ENCODE data around the gene IRF9. TPM values are rescaled to one million over a fixed set of nuclear protein-coding genes. Genes with fewer than 3 reads are reported as not detected.

The IRF9 gene
- total and polyA plus RNA-seq, 2 of the 13 experiments (the other 11 are each of a cell fraction or from before 2014, with no cell fraction given): 14.9 to 49.7 TPM

- peak; percentile 97; the same call in 1 of the 2 replicates for TF ChIP-seq ATF6 (CRISPR knock-in tag; conservative IDR thresholded peaks at IDR 0.05)
- peak; percentile 93; the same call in 1 of the 2 replicates for TF ChIP-seq THAP7 (CRISPR knock-in tag; IDR thresholded peaks at IDR 0.05)
- TF ChIP-seq RBM39 (IDR thresholded peaks at IDR 0.05; ENCODE audit: low read depth, low read length, poor library complexity, severe bottlenecking): peak; percentile 93
- peak; percentile 100 for TF ChIP-seq REPIN1 (CRISPR knock-in tag; IDR thresholded peaks at IDR 0.05; ENCODE audit: borderline replicate concordance, low read depth)
- TF ChIP-seq HNRNPK (IDR thresholded peaks at IDR 0.05; ENCODE audit: low read depth, low read length, poor library complexity, severe bottlenecking): peak; percentile 55
- TF ChIP-seq PCBP1 (IDR thresholded peaks at IDR 0.05; ENCODE audit: borderline replicate concordance, low read depth, low read length): peak; percentile 99
- TF ChIP-seq ZC3H13 (CRISPR knock-in tag; IDR thresholded peaks at IDR 0.05): peak; percentile 96
- TF ChIP-seq ZNF761 (CRISPR knock-in tag; conservative IDR thresholded peaks at IDR 0.05): peak; percentile 99
- peak; percentile 100 for TF ChIP-seq DNMT1 (CRISPR knock-in tag; IDR thresholded peaks at IDR 0.05)
- TF ChIP-seq TCF12 (IDR thresholded peaks at IDR 0.05): no peak
- TF ChIP-seq TCF12 (CRISPR knock-in tag; IDR thresholded peaks at IDR 0.05): peak; percentile 77; the same call in 1 of the 2 replicates
- peak; percentile 92 for TF ChIP-seq ZNF639 (CRISPR knock-in tag; conservative IDR thresholded peaks at IDR 0.05)
- peak; percentile 93 for TF ChIP-seq ZBTB20 (CRISPR knock-in tag; IDR thresholded peaks at IDR 0.05; ENCODE audit: borderline replicate concordance, low read depth)
- TF ChIP-seq ZNF367 (CRISPR knock-in tag; IDR thresholded peaks at IDR 0.05; ENCODE audit: borderline replicate concordance): no peak
- TF ChIP-seq UBTF (CRISPR knock-in tag; IDR thresholded peaks at IDR 0.05): peak; percentile 98
- TF ChIP-seq ZBED4 (CRISPR knock-in tag; IDR thresholded peaks at IDR 0.05; ENCODE audit: borderline replicate concordance): peak; percentile 86; the same call in 1 of the 2 replicates
- peak; percentile 79 for TF ChIP-seq SIX1 (CRISPR knock-in tag; IDR thresholded peaks at IDR 0.05; ENCODE audit: borderline replicate concordance)
Measured at GRCh38 chr14:24215495-24216344, 54.7 kb downstream of the IRF9 start, which contains the start of gene MDP1 (continued).

All from HepG2 (cell line).